Natural killer cell (primary cell): Measurements from ENCODE around the gene FNDC3B. TPM values are rescaled to one million over a fixed set of nuclear protein-coding genes. Genes with fewer than 3 reads are reported as not detected.

Experiments
- ATAC-seq, 3 donors: fragments of 150-1000 bp in 2 of 3; fragments of 200-7000 bp in 1 of 3; cut with Tn5 transposase; 1 replicate in 1 of 3; 2 replicates in 2 of 3; pipeline ENCODE4 v1.10.0; 2021; ENCODE audit warnings: mild to moderate bottlenecking in 2 of 3, moderate library complexity in 2 of 3
- DNase-seq, 2 donors: peaks; one replicate each; pipeline versions ENCODE4 v3.0.0 to v3.0.0-alpha.2; 2013 to 2021; ENCODE audit warnings: mixed read lengths in 1 of 2
- H3K27ac ChIP-seq: one replicate; pipeline ENCODE4 v1.5.1; 2013; ENCODE audit warnings: mild to moderate bottlenecking, low read length
- H3K27me3 ChIP-seq: one replicate; pipeline ENCODE4 v1.6.1; 2013; ENCODE audit warnings: low read length; ENCODE audit not compliant: control insufficient read depth, insufficient read depth
- H3K36me3 ChIP-seq: one replicate; pipeline ENCODE4 v1.6.1; 2013; ENCODE audit warnings: low read length; ENCODE audit not compliant: control insufficient read depth, insufficient read depth
- H3K4me1 ChIP-seq: one replicate; pipeline ENCODE4 v1.6.1; 2013; ENCODE audit warnings: low read length; ENCODE audit not compliant: control insufficient read depth, insufficient read depth
- H3K4me3 ChIP-seq: one replicate; pipeline ENCODE4 v1.5.1; 2013; ENCODE audit warnings: low read length
- H3K9me3 ChIP-seq: one replicate; pipeline ENCODE4 v1.6.1; 2013; ENCODE audit warnings: low read length; ENCODE audit not compliant: control insufficient read depth, insufficient read depth
- H3K27ac Mint-ChIP-seq, 2 donors: one replicate each; pipeline ENCODE4 v1.8.0; 2022; ENCODE audit warnings: mild to moderate bottlenecking in 2 of 2, mixed read lengths in 2 of 2, moderate library complexity in 1 of 2
- H3K27me3 Mint-ChIP-seq, 2 donors: one replicate each; pipeline ENCODE4 v1.8.0; 2022; ENCODE audit warnings: low read depth in 2 of 2, mixed read lengths in 2 of 2
- H3K36me3 Mint-ChIP-seq: one replicate; pipeline ENCODE4 v1.8.0; 2022; ENCODE audit warnings: mixed read lengths
- H3K4me1 Mint-ChIP-seq, 2 donors: one replicate each; pipeline ENCODE4 v1.8.0; 2022; ENCODE audit warnings: mixed read lengths in 2 of 2
- H3K4me3 Mint-ChIP-seq: one replicate; pipeline ENCODE4 v1.8.0; 2022; ENCODE audit warnings: mild to moderate bottlenecking, moderate library complexity, mixed read lengths
- H3K9me3 Mint-ChIP-seq, 2 donors: one replicate each; pipeline ENCODE4 v1.8.0; 2022; ENCODE audit warnings: mixed read lengths in 2 of 2
- WGBS: methylation state at CpG from one replicate; pipeline ENCODE4 v1.1.7; 2013; ENCODE audit warnings: missing lambda C conversion rate; ENCODE audit not compliant: insufficient coverage; 5-methylcytosine and 5-hydroxymethylcytosine counted together
- intact Hi-C: fragments of 100-400 bp; cut with micrococcal nuclease; formaldehyde crosslinking; loops from one replicate; pipeline ENCODE4 v1.14.2; 2022
- total RNA-seq, 4 donors: library from RNA; stranded (reverse); fragments of 120-200 nt in 1 of 4; gene quantifications; one replicate each; pipeline versions ENCODE4 v1.2.3 to v1.2.4, GENCODE V29; 2013 to 2022
- TF ChIP-seq, protein P1 (sequence below): fragments of 200-600 bp; IDR thresholded peaks from one replicate; pipeline ENCODE4 v1.8.0; 2022; ENCODE audit warnings: antibody characterized with exemption

The FNDC3B gene
- total RNA-seq, 3 donors from 2014 or later (not counting 1 experiment from before 2014, with no cell fraction given), result 154 to 214 (median 206) TPM

DNA sequence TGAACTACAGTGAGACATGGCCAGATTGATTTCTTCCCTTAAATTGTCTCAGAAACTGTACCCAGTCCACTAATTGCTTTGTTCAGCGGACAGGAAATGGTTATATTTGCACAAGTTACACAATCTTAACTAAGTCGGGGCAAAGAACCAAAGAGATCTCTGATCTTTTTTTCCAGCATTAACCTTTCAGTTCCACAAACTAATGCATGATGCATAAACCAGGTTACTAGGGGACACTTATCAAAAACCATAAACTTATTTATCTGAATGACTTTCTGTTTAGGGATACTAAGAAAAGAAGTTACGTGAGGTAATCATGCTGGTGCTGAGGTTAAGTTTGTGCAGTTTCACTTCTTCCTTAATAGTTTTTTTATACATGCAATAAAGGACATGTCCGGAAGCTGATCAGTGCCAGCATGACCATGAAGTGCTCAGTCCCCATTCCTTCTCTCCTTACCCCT is 22.4 kb downstream of the FNDC3B start:
- peak overlapping the region; percentile 69 to 72 for H3K27ac Mint-ChIP-seq
- H3K4me1 Mint-ChIP-seq, result peaks cover 80 to 87% of the 10 kb centered on the region in 2 donors
- no peaks in the 10 kb centered on the region for H3K36me3 Mint-ChIP-seq
- H3K4me3 Mint-ChIP-seq, result peak overlapping the region; percentile 88
- TF ChIP-seq, protein P1, sequence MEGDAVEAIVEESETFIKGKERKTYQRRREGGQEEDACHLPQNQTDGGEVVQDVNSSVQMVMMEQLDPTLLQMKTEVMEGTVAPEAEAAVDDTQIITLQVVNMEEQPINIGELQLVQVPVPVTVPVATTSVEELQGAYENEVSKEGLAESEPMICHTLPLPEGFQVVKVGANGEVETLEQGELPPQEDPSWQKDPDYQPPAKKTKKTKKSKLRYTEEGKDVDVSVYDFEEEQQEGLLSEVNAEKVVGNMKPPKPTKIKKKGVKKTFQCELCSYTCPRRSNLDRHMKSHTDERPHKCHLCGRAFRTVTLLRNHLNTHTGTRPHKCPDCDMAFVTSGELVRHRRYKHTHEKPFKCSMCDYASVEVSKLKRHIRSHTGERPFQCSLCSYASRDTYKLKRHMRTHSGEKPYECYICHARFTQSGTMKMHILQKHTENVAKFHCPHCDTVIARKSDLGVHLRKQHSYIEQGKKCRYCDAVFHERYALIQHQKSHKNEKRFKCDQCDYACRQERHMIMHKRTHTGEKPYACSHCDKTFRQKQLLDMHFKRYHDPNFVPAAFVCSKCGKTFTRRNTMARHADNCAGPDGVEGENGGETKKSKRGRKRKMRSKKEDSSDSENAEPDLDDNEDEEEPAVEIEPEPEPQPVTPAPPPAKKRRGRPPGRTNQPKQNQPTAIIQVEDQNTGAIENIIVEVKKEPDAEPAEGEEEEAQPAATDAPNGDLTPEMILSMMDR, result no peak
- no peaks in the 10 kb centered on the region for H3K9me3 Mint-ChIP-seq
- DNase-seq, result no peak
- Histone ChIP-seq H3K4me1 (peaks cover 19% of the 10 kb centered on the region), H3K9me3 (no peaks in the 10 kb centered on the region), H3K4me3 (peak overlapping the region; percentile 26), H3K36me3 (no peaks in the 10 kb centered on the region), H3K27ac (peak overlapping the region; percentile 44), H3K27me3 (no peaks in the 10 kb centered on the region)
- no peaks in the 10 kb centered on the region for H3K27me3 Mint-ChIP-seq
- 27% methylated on average over 3 of the region's 4 CpGs for WGBS
- intact Hi-C loops, result loop anchor here (2.0 to 5.0 kb wide), 2 partner anchors 15 to 36 kb away; no protein-coding TSS in a partner anchor
- ATAC-seq, result peak; percentile 67 to 85 (median 77)

DNA sequence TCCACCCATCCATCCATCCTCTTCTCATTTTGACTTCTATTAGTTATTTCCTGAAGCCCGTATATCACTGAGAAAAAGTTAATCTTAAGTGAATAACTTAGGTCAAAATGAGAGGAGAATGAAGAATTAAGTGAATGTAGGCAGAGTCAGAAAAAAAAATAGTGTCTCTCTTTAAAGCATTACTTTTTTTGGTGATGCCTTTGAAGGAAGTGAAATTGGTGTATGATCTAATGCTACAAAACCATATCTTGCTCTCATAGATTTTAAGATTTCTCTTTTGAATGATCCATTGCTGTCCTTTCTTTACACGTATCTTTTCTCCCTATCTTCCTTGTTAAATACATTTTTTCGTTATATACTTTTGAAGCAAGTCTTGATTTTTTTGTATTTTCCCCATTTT is 23.4 kb downstream of the FNDC3B start:
- TF ChIP-seq, protein P1, result no peak
- H3K9me3 Mint-ChIP-seq, result no peaks in the 10 kb centered on the region
- H3K4me3 ChIP-seq, result no peak overlapping the region
- ATAC-seq (no peak), DNase-seq (no peak)
- WGBS, result 94% methylated on average over 2 of the region's 3 CpGs
- intact Hi-C loops, result loop anchor here (5.0 kb wide), 1 partner anchor 35 kb away; no protein-coding TSS in a partner anchor
- peak overlapping the region; percentile 69 to 72 for H3K27ac Mint-ChIP-seq
- no peaks in the 10 kb centered on the region for H3K36me3 ChIP-seq
- H3K9me3 ChIP-seq, result no peaks in the 10 kb centered on the region
- H3K27me3 ChIP-seq, result no peaks in the 10 kb centered on the region
- H3K27ac ChIP-seq, result no peak overlapping the region
- H3K4me3 Mint-ChIP-seq, result peak overlapping the region; percentile 88
- peaks cover 19% of the 10 kb centered on the region for H3K4me1 ChIP-seq
- no peaks in the 10 kb centered on the region for H3K36me3 Mint-ChIP-seq
- H3K27me3 Mint-ChIP-seq, result no peaks in the 10 kb centered on the region
- peaks cover 78 to 87% of the 10 kb centered on the region in 2 donors for H3K4me1 Mint-ChIP-seq

DNA sequence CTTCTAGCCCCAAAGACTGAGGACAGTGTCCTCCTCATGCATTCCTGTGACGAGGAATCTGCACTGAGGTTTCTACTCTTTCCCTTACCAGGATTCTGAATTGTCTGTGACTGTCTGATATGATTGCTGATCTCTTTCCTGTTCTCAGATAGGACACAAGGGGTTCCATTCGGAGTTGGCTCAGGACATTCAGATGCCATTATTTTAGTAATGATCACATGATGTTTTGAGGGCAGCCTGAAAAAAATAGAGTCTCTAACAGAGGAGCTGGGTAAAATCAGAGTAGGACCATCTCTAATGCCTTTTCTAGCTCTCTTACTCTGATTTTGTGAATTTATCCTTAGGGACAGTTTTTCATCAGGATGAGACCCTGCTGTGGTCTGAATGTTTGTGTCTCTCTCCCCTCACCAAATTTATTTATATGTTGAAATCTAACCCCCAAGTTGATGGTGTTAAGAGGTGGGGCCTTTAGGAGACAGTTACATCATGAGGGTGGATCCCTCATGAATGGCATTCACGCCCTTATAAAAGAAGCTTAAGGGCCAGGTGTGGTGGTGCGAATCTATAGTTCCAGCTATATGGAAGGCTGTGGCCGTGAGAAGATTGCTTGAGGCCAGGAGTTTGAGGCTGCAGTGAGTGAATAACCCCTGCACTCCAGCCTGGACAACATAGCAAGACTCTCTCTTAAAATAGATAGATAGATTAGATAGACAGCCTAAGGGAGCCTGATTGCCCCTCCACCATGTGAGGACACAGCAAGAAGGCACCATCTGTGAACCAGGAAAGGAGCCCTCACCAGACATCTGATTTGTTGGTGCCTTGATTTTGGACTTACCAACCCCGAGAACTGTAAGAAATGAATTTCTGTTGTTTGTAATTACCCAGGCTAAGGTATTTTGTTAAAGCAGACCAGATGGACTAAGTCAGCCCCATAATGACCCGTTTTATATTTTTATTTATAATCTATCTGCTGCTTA is 24.4 kb downstream of the FNDC3B start:
- Mint-ChIP-seq H3K4me3 (peak overlapping the region; percentile 88), H3K27me3 (no peaks in the 10 kb centered on the region), H3K4me1 (peaks cover 79 to 82% of the 10 kb centered on the region in 2 donors), H3K9me3 (no peaks in the 10 kb centered on the region), H3K36me3 (no peaks in the 10 kb centered on the region), H3K27ac (peak overlapping the region; percentile 69 to 72)
- WGBS, result 98% methylated on average over 5 of the region's 7 CpGs
- H3K27ac ChIP-seq, result no peak overlapping the region
- no peaks in the 10 kb centered on the region for H3K9me3 ChIP-seq
- DNase-seq, result no peak
- ATAC-seq, result no peak
- peaks cover 19% of the 10 kb centered on the region for H3K4me1 ChIP-seq
- no peaks in the 10 kb centered on the region for H3K27me3 ChIP-seq
- no peak overlapping the region for H3K4me3 ChIP-seq
- TF ChIP-seq, protein P1, result no peak
- H3K36me3 ChIP-seq, result no peaks in the 10 kb centered on the region
- intact Hi-C loops, result loop anchor here (5.0 kb wide), 1 partner anchor 34 kb away; no protein-coding TSS in a partner anchor
